ENCODE data around the gene PEDS1. TPM values are rescaled to one million over a fixed set of nuclear protein-coding genes. Genes with fewer than 3 reads are reported as not detected.

The PEDS1 gene
- total RNA-seq, 1 donor from 2014 or later = 31.0 TPM

DNA sequence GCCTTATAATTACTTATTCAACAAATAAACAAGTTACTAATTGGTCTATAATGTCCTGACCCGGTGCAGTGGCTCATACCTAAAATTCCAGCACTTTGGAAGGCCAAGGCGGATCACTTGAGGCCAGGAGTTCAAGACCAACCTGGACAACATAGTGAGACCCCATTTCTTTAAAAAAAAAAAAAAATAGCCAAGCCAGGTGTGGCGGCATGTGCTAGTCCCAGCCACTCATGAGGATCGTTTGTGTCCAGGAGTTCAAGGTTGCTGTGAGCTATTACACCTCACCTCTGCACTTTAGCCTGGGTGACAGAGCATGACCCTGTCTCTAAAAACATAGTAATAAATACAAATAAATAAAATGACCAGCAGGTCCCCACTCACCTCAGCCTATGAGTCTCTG, 30.8 kb downstream of the PEDS1 start:
- peaks cover 22% of the 10 kb centered on the region for H3K36me3 Mint-ChIP-seq (ENCODE audit: insufficient read depth)
- no peaks in the 10 kb centered on the region for H3K27me3 Mint-ChIP-seq
- no peaks in the 10 kb centered on the region for H3K4me1 Mint-ChIP-seq (ENCODE audit: low read depth)

GRCh38 chr20:50121858-50122271, 31.7 kb downstream of the PEDS1 start:
- H3K27ac Mint-ChIP-seq = no peak overlapping the region
- peaks cover 20% of the 10 kb centered on the region for H3K36me3 Mint-ChIP-seq (ENCODE audit: insufficient read depth)
- H3K4me1 Mint-ChIP-seq (ENCODE audit: low read depth) = no peaks in the 10 kb centered on the region
- TF ChIP-seq CTCF (IDR thresholded peaks at IDR 0.05; ENCODE audit: unreplicated experiment) = no peak
- H3K4me3 Mint-ChIP-seq (ENCODE audit: low read depth) = no peak overlapping the region
- no peak for DNase-seq (ENCODE audit: low spot score, unreplicated experiment)
- no peaks in the 10 kb centered on the region for H3K27me3 Mint-ChIP-seq
- H3K9me3 Mint-ChIP-seq (ENCODE audit: low read depth) = no peaks in the 10 kb centered on the region

More for the DNA sequence above, 30.8 kb downstream of the PEDS1 start:
- no peak for TF ChIP-seq CTCF (IDR thresholded peaks at IDR 0.05; ENCODE audit: unreplicated experiment)
- H3K4me3 Mint-ChIP-seq (ENCODE audit: low read depth) = no peak overlapping the region
- H3K9me3 Mint-ChIP-seq (ENCODE audit: low read depth) = no peaks in the 10 kb centered on the region
- DNase-seq (ENCODE audit: low spot score, unreplicated experiment) = no peak
- no peak overlapping the region for H3K27ac Mint-ChIP-seq

- Mint-ChIP-seq H3K27me3 (no peaks in the 10 kb centered on the region), H3K4me3 (ENCODE audit: low read depth) (no peak overlapping the region), H3K27ac (no peak overlapping the region), H3K9me3 (ENCODE audit: low read depth) (no peaks in the 10 kb centered on the region), H3K4me1 (ENCODE audit: low read depth) (peaks cover 2% of the 10 kb centered on the region), H3K36me3 (ENCODE audit: insufficient read depth) (peaks cover 20% of the 10 kb centered on the region)
- DNase-seq (ENCODE audit: low spot score, unreplicated experiment) = no peak
- TF ChIP-seq CTCF (IDR thresholded peaks at IDR 0.05; ENCODE audit: unreplicated experiment) = peak; percentile 59
Measured at GRCh38 chr20:50120935-50121693, 32.4 kb downstream of the PEDS1 start.

DNA sequence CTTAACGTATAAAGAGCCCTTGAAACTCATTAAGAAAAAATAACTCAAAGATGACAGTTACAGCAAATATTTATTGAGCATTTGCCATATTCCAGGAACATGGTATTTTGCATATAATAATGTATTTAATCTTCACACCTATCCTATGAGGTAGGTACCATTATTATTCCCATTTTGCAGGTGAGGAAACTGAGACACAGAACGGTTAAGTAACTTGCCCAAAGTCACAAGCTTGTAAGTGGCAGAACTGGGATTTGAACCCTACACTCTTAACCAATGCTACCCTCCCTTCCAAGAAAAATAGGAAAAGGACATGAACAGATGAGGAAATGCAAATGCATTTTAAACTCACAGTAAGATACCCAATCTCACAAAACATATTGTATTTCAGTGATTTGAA, 35.3 kb downstream of the PEDS1 start:
- DNase-seq (ENCODE audit: low spot score, unreplicated experiment) = no peak
- H3K4me3 Mint-ChIP-seq (ENCODE audit: low read depth) = no peak overlapping the region
- H3K9me3 Mint-ChIP-seq (ENCODE audit: low read depth) = no peaks in the 10 kb centered on the region
- H3K36me3 Mint-ChIP-seq (ENCODE audit: insufficient read depth) = peaks cover 8% of the 10 kb centered on the region
- no peak overlapping the region for H3K27ac Mint-ChIP-seq
- peaks cover 19% of the 10 kb centered on the region for H3K4me1 Mint-ChIP-seq (ENCODE audit: low read depth)
- TF ChIP-seq CTCF (IDR thresholded peaks at IDR 0.05; ENCODE audit: unreplicated experiment) = no peak
- no peaks in the 10 kb centered on the region for H3K27me3 Mint-ChIP-seq

DNA sequence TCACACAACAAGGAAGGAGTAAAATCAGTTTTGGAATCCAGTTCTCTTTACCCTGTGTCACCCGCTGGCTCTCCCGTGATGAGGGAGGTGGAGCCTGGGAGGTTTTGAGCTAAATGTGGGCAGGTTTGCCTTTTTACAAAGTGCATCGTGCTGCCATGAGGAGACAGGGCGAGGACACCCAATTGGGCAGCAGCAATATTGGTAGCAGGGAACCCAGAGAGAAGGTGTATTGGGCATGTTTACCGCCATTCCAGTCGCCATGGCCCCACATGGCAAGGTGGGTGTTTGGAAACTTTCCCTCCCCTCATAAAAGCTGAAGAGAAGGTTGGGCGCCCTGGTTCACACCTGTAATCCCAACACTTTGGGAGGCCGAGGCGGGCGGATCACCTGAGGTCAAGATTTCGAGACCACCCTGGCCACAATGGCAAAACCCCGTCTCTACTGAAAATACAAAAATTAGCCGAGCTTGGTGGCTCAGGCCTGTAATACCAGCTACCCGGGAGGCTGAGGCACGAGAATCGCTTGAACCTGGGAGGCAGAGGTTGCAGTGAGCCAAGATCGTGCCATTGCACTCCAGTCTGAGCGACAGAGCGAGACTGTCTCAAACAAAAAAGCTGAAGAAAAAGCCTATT, 37.0 kb downstream of the PEDS1 start:
- Mint-ChIP-seq H3K36me3 (ENCODE audit: insufficient read depth) (no peaks in the 10 kb centered on the region), H3K4me3 (ENCODE audit: low read depth) (peak overlapping the region; percentile 93), H3K27me3 (no peaks in the 10 kb centered on the region), H3K9me3 (ENCODE audit: low read depth) (no peaks in the 10 kb centered on the region), H3K4me1 (ENCODE audit: low read depth) (peaks cover 31% of the 10 kb centered on the region), H3K27ac (peak overlapping the region; percentile 91)
- no peak for TF ChIP-seq CTCF (IDR thresholded peaks at IDR 0.05; ENCODE audit: unreplicated experiment)
- DNase-seq (ENCODE audit: low spot score, unreplicated experiment) = no peak
